Iris pigment epithelial cell (primary cell): Measurements from ENCODE around the gene SPHK2.
"Not testable (repeated sequence)": the region's sequence is repeated elsewhere in the genome, so short reads cannot be mapped to it uniquely, and the experiment has no call there.

Experiments
- DNase-seq: peaks from one replicate; pipeline ENCODE4 v3.0.0-alpha.2; 2011; ENCODE audit warnings: low read depth

Gene SPHK2

DNA sequence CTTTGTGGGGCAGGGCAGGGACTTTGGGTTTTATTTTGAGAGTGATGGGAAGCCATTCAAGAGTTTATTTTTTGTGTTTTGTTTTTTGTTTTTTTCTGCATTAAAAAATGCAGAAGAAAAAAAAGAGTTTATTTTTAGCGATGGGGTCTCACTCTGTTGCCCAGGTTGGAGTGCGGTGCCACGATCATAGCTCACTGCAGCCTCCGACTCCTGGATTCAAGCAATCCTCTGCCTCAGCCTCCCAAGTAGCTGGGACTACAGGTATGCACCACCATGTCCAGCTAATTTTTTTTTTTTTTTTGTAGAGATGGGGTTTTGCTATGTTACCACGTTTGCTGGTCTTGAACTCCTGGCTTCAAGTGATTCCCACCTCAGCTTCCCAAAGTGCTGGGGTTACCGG lies 39.2 kb downstream of the SPHK2 start:
- DNase-seq = no peak

DNA sequence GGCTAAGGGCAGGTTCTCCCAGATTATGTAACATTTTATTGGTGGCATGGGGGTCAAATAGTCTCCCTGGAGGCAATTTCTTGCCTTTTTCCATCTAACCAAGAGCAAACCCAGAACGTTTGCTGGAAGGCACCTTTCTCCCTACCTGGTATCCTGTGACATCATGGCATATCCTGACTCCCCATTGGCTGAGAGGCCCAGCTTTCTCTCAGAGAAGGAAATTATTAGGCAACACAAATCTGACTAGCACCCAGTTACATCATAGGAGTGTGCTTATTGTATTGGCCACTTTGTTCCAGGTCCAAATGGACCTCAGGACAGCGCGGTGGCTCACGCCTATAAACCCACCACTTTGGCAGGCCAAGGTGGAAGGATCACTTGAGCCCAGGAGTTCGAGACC lies 40.5 kb downstream of the SPHK2 start:
- peak; percentile 63 for DNase-seq

DNA sequence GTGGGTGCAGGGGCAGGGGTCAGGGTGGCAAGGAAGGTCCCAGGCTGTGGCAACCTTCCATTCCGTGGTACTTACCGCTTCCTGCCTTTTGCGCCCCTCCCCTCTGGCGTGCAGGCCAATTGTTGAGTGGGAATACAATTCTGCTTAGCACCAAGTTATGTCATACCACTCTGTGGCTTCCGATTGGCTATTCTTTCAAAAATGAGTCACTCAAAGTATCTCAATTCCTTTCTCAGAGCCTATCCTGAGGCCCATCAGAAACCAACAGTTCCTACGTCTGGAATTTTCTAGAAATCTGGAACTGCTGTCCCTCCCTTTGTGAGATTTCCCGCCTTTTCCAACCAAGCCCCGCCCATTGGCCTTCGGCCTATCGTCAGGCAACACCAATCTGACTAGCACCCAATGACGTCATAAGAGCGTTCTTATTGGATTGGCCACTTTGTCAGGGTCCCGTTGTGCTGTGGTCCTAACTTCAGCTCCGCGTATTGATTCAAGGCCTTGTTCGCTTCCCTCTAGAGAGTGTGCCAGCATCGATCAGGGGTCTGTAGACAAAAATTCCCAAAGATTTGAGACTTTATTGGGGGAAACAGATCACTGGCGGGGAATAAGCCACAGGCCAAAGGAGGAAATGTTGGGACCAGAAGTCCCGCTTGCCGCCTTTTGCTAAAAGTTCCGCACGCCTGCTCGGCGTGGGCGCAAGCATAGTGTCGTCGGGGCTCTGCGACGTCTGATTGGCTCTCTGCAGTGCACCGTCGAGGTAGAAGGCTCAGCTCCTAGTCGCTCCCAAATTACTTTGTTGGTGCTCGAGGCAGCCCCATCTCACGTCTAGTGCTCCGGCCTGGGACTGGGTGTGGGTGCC lies 41.8 kb downstream of the SPHK2 start:
- peak; percentile 82 for DNase-seq

DNA sequence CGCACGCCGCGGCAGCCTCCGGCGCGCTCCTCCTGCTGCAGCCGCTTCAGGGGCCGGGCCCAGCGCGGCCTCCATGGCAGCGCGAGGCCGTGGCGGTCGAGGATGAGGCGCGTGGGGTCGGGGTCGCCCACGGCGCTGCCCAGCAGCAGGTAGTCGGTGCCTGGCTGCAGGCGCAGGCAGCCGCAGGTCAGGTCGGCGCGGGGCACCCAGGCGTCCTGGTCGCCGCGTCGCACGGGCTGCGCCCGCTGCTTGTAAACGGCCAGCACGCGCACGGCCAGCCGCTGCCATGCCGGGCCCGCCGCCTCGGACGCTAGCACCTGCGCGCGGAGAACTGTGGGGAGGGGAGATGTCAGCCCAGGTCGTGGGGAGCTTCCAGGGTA lies 42.4 kb downstream of the SPHK2 start:
- DNase-seq = no peak

DNA sequence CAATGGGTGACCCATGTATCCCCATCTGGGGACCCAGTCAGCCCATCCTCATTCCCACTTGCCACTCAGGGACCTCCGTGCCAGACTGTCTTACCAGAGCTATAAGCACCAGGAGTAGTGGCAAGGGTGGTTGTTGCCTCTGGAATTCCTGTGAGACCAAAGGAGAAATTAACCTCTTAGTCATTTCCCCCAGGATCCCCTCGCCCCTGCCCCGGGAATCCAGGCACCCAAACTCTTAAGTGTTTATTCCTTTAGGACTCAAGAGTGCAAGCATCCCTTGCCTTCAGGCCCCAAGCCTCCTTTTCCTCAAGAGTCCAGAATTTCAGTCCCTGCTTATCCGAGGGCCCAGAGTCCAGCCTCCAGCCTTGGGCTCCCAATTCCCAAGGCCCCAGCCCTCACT lies 44.4 kb downstream of the SPHK2 start:
- no peak for DNase-seq

DNA sequence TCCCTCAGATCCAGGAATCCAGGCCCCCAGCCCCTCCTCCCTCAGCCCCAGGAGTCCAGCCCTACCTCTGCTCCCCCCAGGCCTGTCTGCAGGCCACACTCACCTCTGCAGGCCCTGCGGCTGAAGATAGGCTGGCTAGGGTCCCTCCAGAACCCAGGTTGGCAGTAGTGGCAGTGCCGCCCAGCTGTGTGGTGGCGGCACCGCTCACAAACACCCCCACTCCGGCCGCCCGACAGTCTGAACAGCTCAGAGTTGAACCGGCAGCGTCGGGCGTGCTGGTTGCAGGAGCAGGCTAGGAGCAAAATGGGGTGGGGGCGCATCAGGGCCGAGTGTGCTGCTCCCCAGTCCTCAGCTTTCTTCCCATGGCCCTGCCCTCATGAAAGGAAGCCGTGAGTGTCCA lies 45.2 kb downstream of the SPHK2 start:
- DNase-seq = no peak

DNA sequence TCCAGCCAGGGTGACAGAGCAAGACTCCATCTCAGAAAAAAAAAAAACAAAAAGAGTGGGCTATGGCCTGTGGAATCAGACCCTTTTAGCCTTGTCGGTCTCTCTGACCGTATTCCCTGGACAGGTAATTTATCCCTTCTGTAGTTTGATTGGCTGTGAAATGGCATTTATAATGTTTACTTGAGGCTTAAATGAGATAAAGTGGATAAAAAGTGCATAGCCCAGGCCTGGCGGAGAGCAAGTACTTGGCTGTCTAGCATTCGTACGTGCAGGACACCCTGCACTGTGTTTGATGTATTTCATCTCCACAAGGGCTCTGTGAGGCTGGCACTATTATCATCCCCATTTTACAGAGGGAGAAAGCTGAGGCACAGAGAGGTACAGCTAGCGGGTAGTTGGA lies 46.5 kb downstream of the SPHK2 start:
- DNase-seq = no peak

DNA sequence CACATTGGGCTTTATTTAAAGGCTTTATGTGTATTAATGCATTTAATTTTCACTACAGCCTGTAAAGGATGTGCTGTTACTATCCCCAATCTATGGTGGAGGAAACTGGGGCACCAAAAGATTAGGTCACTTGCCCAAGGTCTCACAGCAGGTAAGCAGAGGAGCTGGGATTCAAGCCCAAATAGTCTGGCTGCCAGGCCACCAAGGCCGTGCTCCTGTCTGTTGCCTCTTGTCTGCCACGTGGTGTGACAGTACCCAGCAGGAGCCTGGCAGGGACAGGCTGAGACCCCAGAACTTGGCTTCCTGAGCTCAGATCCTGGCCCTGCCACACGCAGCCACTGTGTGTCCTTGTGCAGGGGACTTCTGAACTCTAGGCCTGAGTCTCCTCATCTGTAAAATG lies 49.0 kb downstream of the SPHK2 start:
- DNase-seq = no peak

DNA sequence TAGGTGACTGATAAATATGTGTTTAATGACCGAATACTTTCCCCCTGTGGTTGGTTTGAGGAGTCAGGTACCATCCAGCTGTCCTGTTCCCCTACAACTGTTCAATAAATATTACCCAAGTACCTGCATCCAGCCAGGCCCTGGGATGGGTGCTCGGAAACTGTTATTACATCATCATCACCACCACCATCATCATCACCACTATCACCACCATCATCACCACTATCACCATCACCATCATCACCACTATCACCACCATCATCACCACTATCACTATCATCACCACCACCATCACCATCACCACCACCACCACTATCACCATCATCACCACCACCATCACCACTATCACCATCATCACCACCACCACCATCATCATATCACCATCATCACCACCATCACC lies 49.5 kb downstream of the SPHK2 start:
- no peak for DNase-seq

DNA sequence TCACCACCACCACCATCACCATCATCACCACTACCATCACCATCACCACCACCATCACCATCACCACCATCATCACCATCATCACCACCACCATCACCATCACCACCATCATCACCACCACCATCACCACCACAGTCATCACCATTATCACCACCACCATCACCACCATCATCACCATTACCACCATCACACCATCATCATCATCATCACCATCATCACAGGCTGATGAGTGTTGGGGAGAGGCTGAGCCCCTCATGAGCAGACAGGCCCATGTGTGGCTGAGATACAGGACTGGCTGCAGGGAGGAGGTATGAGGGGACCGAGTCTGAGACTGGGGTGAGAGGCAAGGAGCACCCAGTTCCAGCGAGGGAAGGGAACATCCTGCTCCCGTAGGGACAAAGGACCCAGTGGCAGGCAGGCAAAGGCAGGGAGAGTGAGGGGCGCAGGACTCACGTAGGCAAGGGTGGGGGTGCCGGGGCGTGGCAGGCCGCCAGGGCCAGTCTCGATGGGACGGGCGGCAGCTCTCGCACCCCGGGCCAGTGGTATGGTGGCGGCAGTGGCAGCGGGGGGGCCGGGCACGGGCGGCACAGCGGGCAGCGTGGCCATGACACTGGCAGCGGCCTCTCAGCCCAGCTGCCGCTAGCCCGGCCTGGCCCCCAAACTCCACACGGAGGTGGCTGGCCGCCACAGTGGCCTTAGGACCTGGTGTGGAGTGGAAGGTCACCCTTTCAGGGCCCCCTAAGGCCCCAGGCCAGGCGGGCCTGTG lies 50.8 kb downstream of the SPHK2 start:
- no peak for DNase-seq

DNA sequence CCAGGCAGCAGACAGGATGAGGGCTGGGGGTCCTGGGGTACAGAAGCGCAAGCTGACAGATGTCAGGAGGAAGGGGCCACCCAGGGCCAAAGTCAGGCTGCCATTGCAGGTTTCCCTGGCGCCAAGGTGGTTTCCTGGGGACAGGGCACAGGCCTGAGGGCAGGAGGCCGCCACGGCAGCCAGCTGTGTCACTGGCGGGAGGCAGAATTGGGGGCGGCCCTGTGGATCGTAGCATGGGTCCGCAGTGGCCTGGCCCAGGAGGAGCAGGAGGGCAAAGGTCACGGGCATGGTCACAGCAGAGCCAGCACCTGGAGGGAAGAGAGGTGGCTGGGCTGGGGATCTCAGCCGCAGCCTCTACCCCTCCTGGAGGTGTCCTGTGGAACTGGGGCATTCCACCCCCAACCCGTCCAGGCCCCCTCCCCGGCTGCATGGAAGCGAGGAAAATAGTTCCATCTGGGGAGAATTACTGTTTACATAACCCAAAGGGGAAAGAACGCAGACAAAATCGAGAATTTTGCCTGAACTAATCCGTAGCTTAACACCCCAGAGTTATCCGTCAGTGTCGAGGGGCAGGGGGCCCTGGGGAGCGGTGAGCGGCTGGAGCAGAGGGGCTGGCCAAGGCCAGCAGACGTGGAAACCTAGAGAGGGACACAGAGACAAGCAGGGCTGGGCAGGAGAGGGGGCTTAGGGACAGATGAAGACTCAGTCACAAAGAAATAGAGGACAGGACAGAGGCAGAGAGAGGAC lies 51.6 kb downstream of the SPHK2 start:
- DNase-seq = no peak

DNA sequence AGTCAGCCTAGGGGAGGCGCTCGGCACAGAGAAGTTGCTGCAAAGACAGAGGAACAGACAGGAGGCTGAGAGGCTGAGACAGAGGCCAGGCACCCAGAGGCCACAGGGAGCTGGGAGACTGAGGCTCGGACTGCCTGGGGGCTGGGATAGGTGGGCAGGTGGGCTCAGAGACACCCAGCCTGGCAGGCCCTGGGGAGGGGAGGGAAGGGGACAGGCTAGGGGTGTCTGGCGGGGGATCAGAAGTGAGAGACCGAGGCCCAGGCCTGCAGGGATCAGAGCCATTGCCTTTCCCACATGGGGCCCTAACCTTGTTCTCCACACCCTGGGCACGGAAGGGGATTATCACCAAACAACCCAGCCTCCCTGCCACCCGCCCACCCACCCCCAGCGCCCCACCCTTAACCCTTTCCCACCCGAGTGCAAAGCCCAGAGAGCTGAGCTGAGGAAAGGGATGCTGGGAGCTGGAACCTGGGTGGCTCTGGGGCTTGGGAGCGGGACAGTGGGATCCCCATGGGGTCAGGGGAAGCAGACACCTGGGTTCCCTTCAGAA lies 52.2 kb downstream of the SPHK2 start:
- no peak for DNase-seq

DNA sequence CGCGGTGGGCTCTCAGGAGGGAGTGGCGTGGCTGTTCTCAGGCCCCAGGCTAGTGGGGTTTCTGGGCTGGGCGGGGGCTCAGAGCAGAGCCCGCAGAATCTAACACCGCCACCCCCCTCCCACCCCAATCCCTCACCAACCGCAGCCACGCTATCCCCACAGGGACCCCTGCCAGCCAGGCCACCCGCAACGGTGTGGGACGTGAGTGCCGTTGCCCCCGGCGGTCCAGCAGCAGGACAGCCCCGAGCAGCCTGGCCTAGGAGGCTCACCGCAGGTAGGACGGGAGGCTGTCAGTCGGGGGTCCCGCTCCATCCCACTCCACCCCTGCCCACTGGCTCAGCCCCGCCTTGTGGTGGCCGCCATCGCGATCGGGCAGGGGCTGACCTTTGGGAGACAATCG lies 53.7 kb downstream of the SPHK2 start, which contains the start of gene NTN5:
Gene NTN5, minus strand, starts transcription at position 24 of the 400 bp plus-strand sequence. CDS start 2,031 bp downstream, outside the sequence.
- no peak for DNase-seq

DNA sequence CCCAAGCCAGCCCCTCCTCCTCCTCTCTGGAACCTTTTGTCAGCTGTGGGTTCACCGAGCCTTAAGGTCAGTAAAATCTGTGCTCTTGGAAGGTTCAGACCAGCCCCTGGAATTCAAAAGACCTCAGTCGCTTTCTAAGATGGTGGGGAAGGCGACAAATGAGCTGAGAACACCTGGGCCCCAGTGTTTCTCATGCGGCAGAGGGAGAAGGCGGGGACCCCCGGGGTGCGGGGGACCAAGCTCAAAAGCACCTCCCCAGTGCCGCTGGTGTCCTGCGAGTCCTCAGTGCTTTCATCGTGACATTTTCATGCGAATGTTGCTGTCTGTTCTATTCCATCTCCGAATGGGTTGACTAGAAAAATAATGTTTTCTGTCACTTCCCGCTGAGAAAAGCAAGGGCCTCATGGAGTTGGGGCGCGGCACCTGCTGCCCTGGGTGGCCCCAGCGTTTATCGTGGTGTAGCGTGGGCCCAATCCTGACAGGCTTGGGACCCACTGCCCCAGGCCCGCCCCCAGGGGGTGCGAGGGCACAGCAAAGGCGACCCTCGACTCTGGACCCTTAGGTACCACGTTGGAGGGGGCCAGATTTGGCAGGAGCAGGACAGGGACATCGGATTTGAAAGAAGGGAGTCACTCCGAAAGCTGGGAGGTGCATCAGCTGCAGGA lies 54.3 kb downstream of the SPHK2 start:
- no peak for DNase-seq

DNA sequence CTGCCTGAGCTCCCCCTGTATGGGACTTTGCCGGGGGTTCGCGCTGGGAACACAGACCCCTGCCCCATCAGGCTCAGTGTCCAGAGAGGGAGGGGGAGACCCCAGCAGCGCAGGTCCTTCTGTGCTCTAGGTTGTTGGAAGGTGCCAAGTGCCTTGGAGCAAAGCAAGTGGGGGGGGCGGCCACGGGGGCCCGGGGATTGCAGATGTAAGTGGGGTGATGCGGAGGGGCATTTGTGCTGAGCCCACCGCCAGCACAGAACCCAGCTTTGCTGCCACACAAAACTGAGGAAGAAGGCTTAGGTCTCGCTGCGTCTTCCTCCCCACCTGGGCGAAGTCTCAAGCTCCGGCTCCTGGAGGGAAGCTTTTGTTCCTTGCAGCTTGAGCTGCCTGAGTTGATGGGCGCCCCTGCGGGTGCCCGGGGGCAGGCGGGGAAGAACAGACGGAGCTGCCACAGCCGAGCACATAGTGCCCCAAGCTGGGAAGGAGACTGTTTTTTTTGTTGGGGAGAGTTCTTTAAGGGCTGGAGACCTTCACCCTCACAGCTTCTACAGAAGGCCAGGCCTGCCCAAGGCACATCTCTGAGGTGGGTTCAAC lies 55.0 kb downstream of the SPHK2 start:
- DNase-seq = no peak

DNA sequence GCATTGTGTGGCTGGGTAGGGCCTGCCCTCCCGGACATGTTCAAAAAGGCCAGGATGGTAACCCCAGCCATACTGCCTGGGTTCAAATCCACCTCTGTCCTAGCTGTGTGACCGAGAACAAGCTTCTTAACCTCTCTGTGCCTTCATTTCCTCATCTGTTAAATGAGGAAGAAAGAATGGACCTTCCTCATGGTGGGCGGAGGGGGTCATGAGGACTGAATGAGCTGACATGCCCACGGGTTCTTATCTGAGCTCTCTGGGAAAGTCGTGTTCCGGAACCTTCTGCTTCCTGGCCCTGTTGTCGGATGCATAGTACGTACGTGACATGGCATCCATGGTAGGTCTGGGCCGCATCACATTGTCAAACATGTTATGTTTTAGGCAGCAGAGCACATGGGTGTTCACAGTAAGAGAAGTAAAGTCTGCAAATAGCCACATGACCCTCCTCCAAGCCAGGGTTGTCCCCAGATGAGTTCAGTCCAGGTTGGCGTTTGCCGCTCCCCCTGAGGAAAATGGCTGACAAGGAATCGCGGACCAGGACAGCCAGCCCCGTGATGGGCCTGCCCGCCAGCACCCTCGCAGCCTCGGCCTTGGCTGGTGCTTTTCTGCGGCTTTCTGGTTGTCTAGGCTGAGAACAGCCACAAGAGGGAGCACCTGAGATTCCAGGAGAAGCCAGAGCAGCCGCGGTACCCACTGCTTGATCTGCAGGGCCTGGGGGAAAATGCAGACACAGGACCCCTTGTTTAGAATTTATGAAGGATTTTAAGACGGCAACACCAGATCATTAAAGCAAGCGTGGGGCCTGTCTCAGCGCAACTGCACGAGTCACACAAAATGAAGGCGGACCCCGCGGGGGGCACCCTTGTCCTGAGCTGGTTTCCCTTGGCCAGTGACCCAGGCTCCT lies 55.9 kb downstream of the SPHK2 start:
- peak; percentile 71 for DNase-seq

DNA sequence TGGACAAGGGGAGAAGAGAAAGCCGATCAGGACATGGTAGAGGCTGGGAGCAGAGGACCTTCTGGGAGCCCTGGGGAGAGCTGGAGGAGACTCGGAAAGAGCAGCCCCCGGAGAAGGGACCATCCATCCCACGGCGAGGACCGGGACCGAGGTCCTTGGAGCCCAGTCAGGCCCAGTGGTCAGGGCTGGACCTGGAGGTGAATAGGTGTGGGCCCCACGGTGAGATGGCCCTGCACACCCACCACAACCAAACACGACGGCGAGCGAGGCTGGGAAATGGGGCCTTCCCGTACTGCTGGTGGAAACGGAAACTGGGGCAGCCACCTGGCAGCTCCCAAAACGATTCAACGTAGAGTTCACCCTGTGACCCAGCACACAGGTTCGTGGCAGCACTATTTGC lies 57.2 kb downstream of the SPHK2 start:
- no peak for DNase-seq

DNA sequence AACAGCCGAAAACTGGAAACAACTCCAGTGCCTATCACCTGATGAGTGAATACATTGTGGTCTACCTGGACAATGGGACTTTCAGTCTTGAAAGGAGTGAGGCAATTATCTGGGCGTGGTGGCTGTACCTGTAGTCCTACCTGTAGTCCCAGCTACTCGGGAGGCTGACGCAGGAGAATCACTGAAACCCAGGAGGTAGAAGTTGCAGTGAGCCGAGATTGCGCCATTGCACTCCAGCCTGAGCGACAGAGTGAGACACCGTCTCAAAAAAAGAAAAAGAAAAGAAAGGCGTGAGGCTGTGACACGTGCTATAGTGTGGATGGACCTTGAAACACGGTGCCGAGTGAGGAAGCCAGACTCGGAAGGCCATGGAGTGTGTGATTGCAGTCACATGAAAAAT lies 57.6 kb downstream of the SPHK2 start:
- no peak for DNase-seq

DNA sequence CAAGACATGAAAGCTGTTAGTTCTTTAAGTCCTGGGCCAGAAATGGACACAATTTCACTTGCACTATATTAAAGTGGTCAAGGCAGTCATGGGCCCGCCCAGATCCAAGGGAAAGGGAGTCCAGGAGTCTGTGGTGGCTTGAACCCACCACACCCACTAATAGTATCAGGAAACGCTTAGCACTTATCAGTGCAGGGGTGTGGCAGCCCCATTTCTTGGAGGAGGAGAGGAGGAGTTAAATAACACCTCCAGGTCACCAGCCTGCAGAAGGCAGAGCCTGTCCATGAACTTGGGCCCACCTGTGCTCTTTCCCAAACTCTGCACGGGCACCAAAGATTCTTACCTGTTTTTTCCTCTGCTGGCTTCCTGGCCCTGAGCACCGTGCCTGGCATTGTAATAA lies 58.9 kb downstream of the SPHK2 start:
- DNase-seq = no peak

DNA sequence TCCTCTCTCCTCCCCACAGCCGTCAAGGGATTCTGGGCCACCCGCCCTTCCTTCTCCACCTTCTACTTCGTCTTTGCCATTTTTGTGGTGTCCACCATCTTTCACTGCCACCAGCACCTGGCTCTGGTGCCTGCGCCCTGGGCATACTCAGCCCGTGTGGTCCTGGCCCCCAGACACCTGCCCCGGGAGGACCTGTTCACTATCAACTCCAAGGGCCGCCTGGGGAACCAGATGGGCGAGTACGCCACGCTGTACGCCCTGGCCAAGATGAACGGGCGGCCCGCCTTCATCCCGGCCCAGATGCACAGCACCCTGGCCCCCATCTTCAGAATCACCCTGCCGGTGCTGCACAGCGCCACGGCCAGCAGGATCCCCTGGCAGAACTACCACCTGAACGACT lies 60.7 kb downstream of the SPHK2 start:
- DNase-seq = not testable (repeated sequence)
